NCI-H446 treated with DMSO at 0.1 percent for 48 hours (cell line): Measurements from ENCODE around the gene ZGRF1.
"Not testable (repeated sequence)": the region's sequence is repeated elsewhere in the genome, so short reads cannot be mapped to it uniquely, and the experiment has no call there.

Experiments
- DNase-seq: peaks from one replicate; lab custom pipeline; 2025; lab: John Stamatoyannopoulos, UW

The ZGRF1 gene

GRCh38 chr4:112644595-112645535, 8.2 kb upstream of the ZGRF1 start:
- not testable (repeated sequence) for DNase-seq

GRCh38 chr4:112642526-112642925, 5.8 kb upstream of the ZGRF1 start:
- no peak for DNase-seq

GRCh38 chr4:112637552-112637866, 800 bp upstream of the ZGRF1 start:
- no peak for DNase-seq

- peak; percentile 13 for DNase-seq
Measured at GRCh38 chr4:112633477-112634235, 3.1 kb downstream of the ZGRF1 start.

GRCh38 chr4:112626228-112626627, 10.5 kb downstream of the ZGRF1 start:
- DNase-seq = no peak

GRCh38 chr4:112616984-112617383, 19.7 kb downstream of the ZGRF1 start:
- no peak for DNase-seq

GRCh38 chr4:112612814-112613213, 23.9 kb downstream of the ZGRF1 start:
- DNase-seq = not testable (repeated sequence)

- DNase-seq = peak; percentile 13
Measured at GRCh38 chr4:112604589-112604988, 32.1 kb downstream of the ZGRF1 start.

GRCh38 chr4:112594993-112595392, 41.7 kb downstream of the ZGRF1 start:
- DNase-seq = no peak

GRCh38 chr4:112593438-112594133, 43.1 kb downstream of the ZGRF1 start:
- no peak for DNase-seq

- no peak for DNase-seq
Measured at GRCh38 chr4:112592717-112593116, 44.0 kb downstream of the ZGRF1 start.

- DNase-seq = no peak
Measured at GRCh38 chr4:112591593-112591992, 45.1 kb downstream of the ZGRF1 start.

- no peak for DNase-seq
Measured at GRCh38 chr4:112589206-112589605, 47.5 kb downstream of the ZGRF1 start.

GRCh38 chr4:112585977-112586736, 50.6 kb downstream of the ZGRF1 start:
- DNase-seq = no peak

- no peak for DNase-seq
Measured at GRCh38 chr4:112567536-112567935, 69.2 kb downstream of the ZGRF1 start.

- DNase-seq = no peak
Measured at GRCh38 chr4:112564706-112565270, 71.9 kb downstream of the ZGRF1 start.

- DNase-seq = peak; percentile 70
Measured at GRCh38 chr4:112563431-112564200, 73.1 kb downstream of the ZGRF1 start.

- no peak for DNase-seq
Measured at GRCh38 chr4:112562254-112562879, 74.3 kb downstream of the ZGRF1 start.

- no peak for DNase-seq
Measured at GRCh38 chr4:112560084-112560483, 76.6 kb downstream of the ZGRF1 start.

GRCh38 chr4:112559053-112559452, 77.7 kb downstream of the ZGRF1 start:
- no peak for DNase-seq
